Erythroblast (primary cell): ENCODE data around the gene AP3D1.

Source experiments
- GATA1 ChIP-seq: IDR thresholded peaks from 2 replicates; pipeline ENCODE4 v1.6.1; 2011; ENCODE audit warnings: low read depth, mild to moderate bottlenecking, control low read depth, low read length, moderate library complexity
- POLR2A ChIP-seq: IDR thresholded peaks from 2 replicates; pipeline ENCODE4 v1.6.1; 2011; ENCODE audit warnings: mild to moderate bottlenecking, low read length

- TF ChIP-seq POLR2A, result no peak
- no peak for TF ChIP-seq GATA1
Measured at GRCh38 chr19:2198317-2198716, 47.0 kb upstream of the AP3D1 start.
